ENCODE measurements around the gene PLXNA2.

The PLXNA2 gene

GRCh38 chr1:208276757-208277435, 32.7 kb upstream of the PLXNA2 start:
- no peak overlapping the region for H3K9ac ChIP-seq (ENCODE audit: low read depth, low read length)
- no peak overlapping the region for H3K27ac ChIP-seq (ENCODE audit: low read length)
- no peak overlapping the region for H3K4me3 ChIP-seq (ENCODE audit: low read depth in 1 of 2, low read length in 2 of 2)
- no peaks in the 10 kb centered on the region for H3K9me3 ChIP-seq (ENCODE audit: insufficient read depth, low read length, severe bottlenecking)
- ATAC-seq (ENCODE audit: insufficient read depth, low read depth), result no peak
- no peaks in the 10 kb centered on the region for H3K79me2 ChIP-seq (ENCODE audit: insufficient read depth, low read length)
- no peaks in the 10 kb centered on the region for H4K20me1 ChIP-seq (ENCODE audit: insufficient read depth, low read length)
- no peak overlapping the region for H3K4me2 ChIP-seq (ENCODE audit: insufficient read depth, low read length)
- H3K4me1 ChIP-seq (ENCODE audit: insufficient read depth, low read length), result no peaks in the 10 kb centered on the region
- peaks cover 30% of the 10 kb centered on the region for H3K27me3 ChIP-seq (ENCODE audit: insufficient read depth, low read length, poor library complexity)
- no peak overlapping the region for H2AFZ ChIP-seq (ENCODE audit: low read depth, low read length)
- DNase-seq, result no peak
- TF ChIP-seq CTCF (IDR thresholded peaks at IDR 0.05; ENCODE audit: borderline replicate concordance, extremely low read depth, low read length, poor library complexity, severe bottlenecking), result no peak
- TF ChIP-seq EZH2 (IDR thresholded peaks at IDR 0.05; ENCODE audit: borderline replicate concordance, low read depth, low read length, severe bottlenecking), result no peak
- no peaks in the 10 kb centered on the region for H3K36me3 ChIP-seq (ENCODE audit: insufficient read depth, low read length)

- Histone ChIP-seq H3K9me3 (ENCODE audit: insufficient read depth, low read length, severe bottlenecking) (no peaks in the 10 kb centered on the region), H3K27me3 (ENCODE audit: insufficient read depth, low read length, poor library complexity) (peaks cover 34% of the 10 kb centered on the region), H3K4me2 (ENCODE audit: insufficient read depth, low read length) (no peak overlapping the region), H3K4me3 (ENCODE audit: low read depth in 1 of 2, low read length in 2 of 2) (no peak overlapping the region), H3K4me1 (ENCODE audit: insufficient read depth, low read length) (no peaks in the 10 kb centered on the region), H4K20me1 (ENCODE audit: insufficient read depth, low read length) (no peaks in the 10 kb centered on the region), H3K27ac (ENCODE audit: low read length) (no peak overlapping the region), H3K36me3 (ENCODE audit: insufficient read depth, low read length) (no peaks in the 10 kb centered on the region), H3K79me2 (ENCODE audit: insufficient read depth, low read length) (no peaks in the 10 kb centered on the region), H3K9ac (ENCODE audit: low read depth, low read length) (no peak overlapping the region), H2AFZ (ENCODE audit: low read depth, low read length) (no peak overlapping the region)
- ATAC-seq (ENCODE audit: insufficient read depth, low read depth) (no peak), DNase-seq (no peak)
- no peak for TF ChIP-seq CTCF (IDR thresholded peaks at IDR 0.05; ENCODE audit: borderline replicate concordance, extremely low read depth, low read length, poor library complexity, severe bottlenecking)
- no peak for TF ChIP-seq EZH2 (IDR thresholded peaks at IDR 0.05; ENCODE audit: borderline replicate concordance, low read depth, low read length, severe bottlenecking)
Measured at GRCh38 chr1:208275083-208275482, 30.9 kb upstream of the PLXNA2 start.

- DNase-seq, result no peak
Measured at GRCh38 chr1:208273386-208274017, 29.3 kb upstream of the PLXNA2 start.

More at GRCh38 chr1:208273386-208274017, 29.3 kb upstream of the PLXNA2 start:
- no peaks in the 10 kb centered on the region for H3K4me1 ChIP-seq (ENCODE audit: insufficient read depth, low read length)
- H3K9ac ChIP-seq (ENCODE audit: low read depth, low read length), result no peak overlapping the region
- no peaks in the 10 kb centered on the region for H3K79me2 ChIP-seq (ENCODE audit: insufficient read depth, low read length)
- peaks cover 38% of the 10 kb centered on the region for H3K27me3 ChIP-seq (ENCODE audit: insufficient read depth, low read length, poor library complexity)
- no peak overlapping the region for H3K4me2 ChIP-seq (ENCODE audit: insufficient read depth, low read length)
- no peaks in the 10 kb centered on the region for H3K36me3 ChIP-seq (ENCODE audit: insufficient read depth, low read length)
- no peak for ATAC-seq (ENCODE audit: insufficient read depth, low read depth)
- no peaks in the 10 kb centered on the region for H3K9me3 ChIP-seq (ENCODE audit: insufficient read depth, low read length, severe bottlenecking)
- no peak overlapping the region for H3K27ac ChIP-seq (ENCODE audit: low read length)
- H4K20me1 ChIP-seq (ENCODE audit: insufficient read depth, low read length), result no peaks in the 10 kb centered on the region
- H3K4me3 ChIP-seq (ENCODE audit: low read depth in 1 of 2, low read length in 2 of 2), result no peak overlapping the region
- TF ChIP-seq CTCF (IDR thresholded peaks at IDR 0.05; ENCODE audit: borderline replicate concordance, extremely low read depth, low read length, poor library complexity, severe bottlenecking), result no peak
- no peak for TF ChIP-seq EZH2 (IDR thresholded peaks at IDR 0.05; ENCODE audit: borderline replicate concordance, low read depth, low read length, severe bottlenecking)
- no peak overlapping the region for H2AFZ ChIP-seq (ENCODE audit: low read depth, low read length)
